ENCODE data around the gene ARRDC4. TPM values are rescaled to one million over a fixed set of nuclear protein-coding genes. Genes with fewer than 3 reads are reported as not detected.

The ARRDC4 gene
- total and polyA plus RNA-seq, 2 donors (not counting 1 experiment from before 2014, with no cell fraction given) = 1.1 to 6.7 TPM

- ATAC-seq (ENCODE audit: low read depth) (no peak), DNase-seq (no peak)
- ChIA-PET POLR2A (no interaction called here), CTCF (no interaction called here)
- 85% methylated on average over 6 of the region's 8 CpGs for whole genome bisulfite sequencing (ENCODE audit: insufficient coverage)
- peaks cover 2% of the 10 kb centered on the region for H3K4me1 Mint-ChIP-seq
- Histone ChIP-seq H4K20me1 (ENCODE audit: control insufficient read depth, insufficient read depth, low read length, poor library complexity, severe bottlenecking) (no peaks in the 10 kb centered on the region), H3K4me2 (replicated peaks; ENCODE audit: low read depth, low read length, poor library complexity, severe bottlenecking) (no peak overlapping the region), H2AFZ (ENCODE audit: insufficient read depth, low read depth, low read length, poor library complexity, severe bottlenecking) (no peak overlapping the region), H3K27me3 (replicated peaks in 1 of 4; ENCODE audit: control extremely low read depth in 1 of 4, control insufficient read depth in 3 of 4, insufficient read depth in 4 of 4, low read length in 3 of 4) (no peaks in the 10 kb centered on the region), H3K9me3 (ENCODE audit: control extremely low read depth in 1 of 3, control insufficient read depth in 2 of 3, insufficient read depth in 1 of 3, low read length in 2 of 3) (no peaks in the 10 kb centered on the region), H3K9ac (ENCODE audit: low read length) (no peak overlapping the region), H3K79me2 (ENCODE audit: control insufficient read depth, insufficient read depth, low read length) (no peaks in the 10 kb centered on the region), H3K27ac (ENCODE audit: low read length in 2 of 2) (no peak overlapping the region), H3K4me1 (ENCODE audit: control insufficient read depth in 2 of 2, insufficient read depth in 2 of 2, low read length in 2 of 2) (no peaks in the 10 kb centered on the region), H3K4me3 (ENCODE audit: control extremely low read depth in 1 of 5, extremely low read depth in 1 of 5, insufficient read depth in 1 of 5, low read depth in 2 of 5, low read length in 4 of 5) (no peak overlapping the region), H3K36me3 (replicated peaks in 1 of 2; ENCODE audit: control extremely low read depth in 1 of 2, control insufficient read depth in 1 of 2, extremely low read depth in 1 of 2, insufficient read depth in 2 of 2, low read length in 1 of 2) (peaks cover 2 to 4% of the 10 kb centered on the region in 2 experiments)
- H3K27ac Mint-ChIP-seq = no peak overlapping the region
- H3K9me3 Mint-ChIP-seq (ENCODE audit: insufficient read depth) = peaks cover 2% of the 10 kb centered on the region
- intact Hi-C loops (cut with micrococcal nuclease) = no loop called here
- no peak for TF ChIP-seq CTCF (IDR thresholded peaks at IDR 0.05)
- TF ChIP-seq EZH2 (IDR thresholded peaks at IDR 0.05; ENCODE audit: borderline replicate concordance, insufficient read depth, low read depth, low read length, poor library complexity, severe bottlenecking) = no peak
- no peak overlapping the region for H3K4me3 Mint-ChIP-seq
- no peaks in the 10 kb centered on the region for H3K27me3 Mint-ChIP-seq
Observed at GRCh38 chr15:97976129-97976528, 15.6 kb downstream of the ARRDC4 start.

- H4K20me1 ChIP-seq (ENCODE audit: control insufficient read depth, insufficient read depth, low read length, poor library complexity, severe bottlenecking) = no peaks in the 10 kb centered on the region
- no peak overlapping the region for H3K9ac ChIP-seq (ENCODE audit: low read length)
- TF ChIP-seq EZH2 (IDR thresholded peaks at IDR 0.05; ENCODE audit: borderline replicate concordance, insufficient read depth, low read depth, low read length, poor library complexity, severe bottlenecking) (no peak), CTCF (IDR thresholded peaks at IDR 0.05) (no peak)
- ATAC-seq (ENCODE audit: low read depth) (no peak), DNase-seq (no peak)
- no peaks in the 10 kb centered on the region for H3K27me3 Mint-ChIP-seq
- H3K9me3 ChIP-seq (ENCODE audit: control extremely low read depth in 1 of 3, control insufficient read depth in 2 of 3, insufficient read depth in 1 of 3, low read length in 2 of 3) = no peaks in the 10 kb centered on the region
- no peak overlapping the region for H3K4me2 ChIP-seq (replicated peaks; ENCODE audit: low read depth, low read length, poor library complexity, severe bottlenecking)
- no peaks in the 10 kb centered on the region for H3K79me2 ChIP-seq (ENCODE audit: control insufficient read depth, insufficient read depth, low read length)
- H3K4me1 Mint-ChIP-seq = peaks cover 2% of the 10 kb centered on the region
- H3K4me3 ChIP-seq (ENCODE audit: control extremely low read depth in 1 of 5, extremely low read depth in 1 of 5, insufficient read depth in 1 of 5, low read depth in 2 of 5, low read length in 4 of 5) = no peak overlapping the region
- H3K9me3 Mint-ChIP-seq (ENCODE audit: insufficient read depth) = peaks cover 2% of the 10 kb centered on the region
- intact Hi-C loops (cut with micrococcal nuclease) = no loop called here
- ChIA-PET CTCF (no interaction called here), POLR2A (no interaction called here)
- H2AFZ ChIP-seq (ENCODE audit: insufficient read depth, low read depth, low read length, poor library complexity, severe bottlenecking) = no peak overlapping the region
- H3K4me1 ChIP-seq (ENCODE audit: control insufficient read depth in 2 of 2, insufficient read depth in 2 of 2, low read length in 2 of 2) = no peaks in the 10 kb centered on the region
- H3K27ac Mint-ChIP-seq = no peak overlapping the region
- no peaks in the 10 kb centered on the region for H3K36me3 ChIP-seq (replicated peaks in 1 of 2; ENCODE audit: control extremely low read depth in 1 of 2, control insufficient read depth in 1 of 2, extremely low read depth in 1 of 2, insufficient read depth in 2 of 2, low read length in 1 of 2)
- no peak overlapping the region for H3K27ac ChIP-seq (ENCODE audit: low read length in 2 of 2)
- H3K27me3 ChIP-seq (replicated peaks in 1 of 4; ENCODE audit: control extremely low read depth in 1 of 4, control insufficient read depth in 3 of 4, insufficient read depth in 4 of 4, low read length in 3 of 4) = peaks cover 0 to 4% (median 0%) of the 10 kb centered on the region in 4 experiments
- WGBS (ENCODE audit: insufficient coverage) = 90% methylated on average over 2 of the region's 10 CpGs
- H3K4me3 Mint-ChIP-seq = no peak overlapping the region
Observed at GRCh38 chr15:97976766-97977503, 16.4 kb downstream of the ARRDC4 start.

All from B cell (primary cell).